Upper lobe of left lung (tissue), 4 donors: ENCODE results near the gene ZMIZ2.

Source experiments
- CTCF ChIP-seq, 6 experiments: fragments of 450-650 bp in 4 of 6; fragments of 200-600 bp in 2 of 6; sonication (generic) in 2 of 6; IDR thresholded peaks; one replicate each; pipeline ENCODE4 v1.5.1; 2016 to 2019; ENCODE audit warnings: antibody characterized with exemption in 6 of 6
- EP300 ChIP-seq, 4 donors: sonication (generic); formaldehyde crosslinking; IDR thresholded peaks; one replicate each; pipeline ENCODE4 v1.5.1; 2017; ENCODE audit warnings: antibody characterized with exemption in 4 of 4, control low read depth in 2 of 4
- POLR2A ChIP-seq, 4 donors: fragments of 450-650 bp; IDR thresholded peaks; one replicate each; pipeline ENCODE4 v1.5.1; 2016 to 2017; ENCODE audit warnings: antibody characterized with exemption in 4 of 4, mild to moderate bottlenecking in 2 of 4
- POLR2AphosphoS5 ChIP-seq, 2 donors: sonication (generic); formaldehyde crosslinking; IDR thresholded peaks; one replicate each; pipeline ENCODE4 v1.5.1; 2017; ENCODE audit warnings: antibody characterized with exemption in 2 of 2

- no peak for TF ChIP-seq POLR2AphosphoS5 (IDR thresholded peaks at IDR 0.05)
- no peak for TF ChIP-seq CTCF (IDR thresholded peaks at IDR 0.05)
- no peak for TF ChIP-seq POLR2A (IDR thresholded peaks at IDR 0.05)
- TF ChIP-seq EP300 (IDR thresholded peaks at IDR 0.05), result no peak
Measured at GRCh38 chr7:44782460-44782859, 33.8 kb downstream of the ZMIZ2 start.
